Neural crest cell (in vitro differentiated cells): ENCODE data around the gene FOXF1. TPM values are rescaled to one million over a fixed set of nuclear protein-coding genes. Genes with fewer than 3 reads are reported as not detected.

Experiments
- DNase-seq: peaks from one replicate; pipeline ENCODE4 v3.0.0; 2021; ENCODE audit warnings: low read depth, mixed read lengths, low spot score
- H3K27ac Mint-ChIP-seq: one replicate; pipeline ENCODE4 v1.8.0; 2021; ENCODE audit warnings: mild to moderate bottlenecking, mixed read lengths; ENCODE audit not compliant: unreplicated experiment
- H3K27me3 Mint-ChIP-seq: 2 replicates; pipeline ENCODE4 v1.8.0; 2021; ENCODE audit warnings: low read depth, mild to moderate bottlenecking, mixed read lengths
- H3K36me3 Mint-ChIP-seq: 2 replicates; pipeline ENCODE4 v1.8.0; 2021; ENCODE audit warnings: low read depth, mild to moderate bottlenecking, mixed read lengths
- H3K4me1 Mint-ChIP-seq: 2 replicates; pipeline ENCODE4 v1.8.0; 2021; ENCODE audit warnings: mixed read lengths
- H3K4me3 Mint-ChIP-seq: one replicate; pipeline ENCODE4 v1.8.0; 2021; ENCODE audit warnings: mild to moderate bottlenecking, mixed read lengths
- H3K9me3 Mint-ChIP-seq: 2 replicates; pipeline ENCODE4 v1.8.0; 2021; ENCODE audit warnings: mixed read lengths
- CTCF ChIP-seq: fragments of 200-600 bp; sonication (generic); conservative IDR thresholded peaks from 2 replicates; pipeline ENCODE4 v1.5.0; 2021; ENCODE audit warnings: antibody characterized with exemption, mild to moderate bottlenecking
- long read RNA-seq: library from polyadenylated mRNA; unstranded; transcript quantifications from one replicate; pipeline ENCODE4 v2.0.0, GENCODE V29; 2020
- total RNA-seq: library from RNA; stranded (reverse); gene quantifications from 2 replicates; pipeline ENCODE4 v1.2.1, GENCODE V29; 2021

The FOXF1 gene
- total RNA-seq, result not detected in 2 replicates
- long read RNA-seq, result 0 reads

GRCh38 chr16:86510465-86511261 lies at the start of gene FOXF1:
Gene FOXF1 (plus strand): TSS chr16:86510527. CDS start chr16:86510570, 43 bp downstream.
- Mint-ChIP-seq H3K4me1 (peaks cover 12% of the 10 kb centered on the region), H3K4me3 (peak within 1 kb of the TSS; percentile 69), H3K36me3 (peaks cover 2% of the 10 kb centered on the region), H3K9me3 (no peaks in the 10 kb centered on the region), H3K27ac (no peak within 1 kb of the TSS), H3K27me3 (peaks cover 92% of the 10 kb centered on the region)
- no peak for TF ChIP-seq CTCF
- no peak for DNase-seq

- Mint-ChIP-seq H3K4me1 (no peaks in the 10 kb centered on the region), H3K36me3 (peaks cover 3% of the 10 kb centered on the region), H3K4me3 (no peak overlapping the region), H3K27ac (no peak overlapping the region), H3K27me3 (peaks cover 54% of the 10 kb centered on the region), H3K9me3 (peaks cover 12% of the 10 kb centered on the region)
- TF ChIP-seq CTCF, result no peak
- DNase-seq, result no peak
These were observed 49.3 kb upstream of the FOXF1 start for GRCh38 chr16:86461037-86461436.

GRCh38 chr16:86462334-86463084 lies 47.8 kb upstream of the FOXF1 start:
- DNase-seq, result no peak
- peaks cover 40% of the 10 kb centered on the region for H3K27me3 Mint-ChIP-seq

GRCh38 chr16:86464044-86464443 lies 46.3 kb upstream of the FOXF1 start:
- Mint-ChIP-seq H3K36me3 (peaks cover 3% of the 10 kb centered on the region), H3K4me3 (no peak overlapping the region), H3K9me3 (peaks cover 12% of the 10 kb centered on the region), H3K27me3 (peaks cover 29% of the 10 kb centered on the region), H3K4me1 (no peaks in the 10 kb centered on the region), H3K27ac (peak overlapping the region; percentile 29)
- DNase-seq, result no peak
- TF ChIP-seq CTCF, result no peak

More at GRCh38 chr16:86462334-86463084, 47.8 kb upstream of the FOXF1 start:
- H3K27ac Mint-ChIP-seq, result no peak overlapping the region
- no peak overlapping the region for H3K4me3 Mint-ChIP-seq
- peaks cover 3% of the 10 kb centered on the region for H3K36me3 Mint-ChIP-seq
- H3K4me1 Mint-ChIP-seq, result no peaks in the 10 kb centered on the region
- TF ChIP-seq CTCF, result no peak
- peaks cover 12% of the 10 kb centered on the region for H3K9me3 Mint-ChIP-seq

DNA sequence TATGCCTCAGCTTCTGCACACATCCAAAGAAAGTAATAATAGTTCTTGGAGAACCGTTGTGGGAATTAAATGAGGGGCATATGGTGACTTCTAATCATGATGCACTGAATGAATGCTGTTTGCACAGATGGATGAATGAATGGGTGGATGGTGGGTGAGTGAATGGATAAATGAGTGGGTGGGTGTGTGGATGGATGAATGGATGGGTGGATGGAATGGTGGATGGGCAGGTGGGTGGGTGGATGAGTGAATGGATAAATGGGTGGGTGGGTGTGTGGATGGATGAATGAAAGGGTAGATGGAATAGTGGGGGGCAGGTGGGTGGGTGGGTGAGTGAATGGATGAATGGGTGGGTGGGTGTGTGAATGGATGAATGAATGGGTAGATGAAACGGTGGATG lies 44.9 kb upstream of the FOXF1 start:
- no peak for DNase-seq
- Mint-ChIP-seq H3K9me3 (peaks cover 12% of the 10 kb centered on the region), H3K4me3 (no peak overlapping the region), H3K27ac (no peak overlapping the region), H3K27me3 (peaks cover 23% of the 10 kb centered on the region), H3K4me1 (no peaks in the 10 kb centered on the region), H3K36me3 (peaks cover 3% of the 10 kb centered on the region)
- no peak for TF ChIP-seq CTCF
